Measurements from ENCODE around the gene SCYL1. TPM values are rescaled to one million over a fixed set of nuclear protein-coding genes. Genes with fewer than 3 reads are reported as not detected.
A peak's percentile ranks its signal among the peaks of the same experiment; 100 is the strongest.

Gene SCYL1
- total RNA-seq, 1 experiment from 2014 or later: 106 TPM

DNA sequence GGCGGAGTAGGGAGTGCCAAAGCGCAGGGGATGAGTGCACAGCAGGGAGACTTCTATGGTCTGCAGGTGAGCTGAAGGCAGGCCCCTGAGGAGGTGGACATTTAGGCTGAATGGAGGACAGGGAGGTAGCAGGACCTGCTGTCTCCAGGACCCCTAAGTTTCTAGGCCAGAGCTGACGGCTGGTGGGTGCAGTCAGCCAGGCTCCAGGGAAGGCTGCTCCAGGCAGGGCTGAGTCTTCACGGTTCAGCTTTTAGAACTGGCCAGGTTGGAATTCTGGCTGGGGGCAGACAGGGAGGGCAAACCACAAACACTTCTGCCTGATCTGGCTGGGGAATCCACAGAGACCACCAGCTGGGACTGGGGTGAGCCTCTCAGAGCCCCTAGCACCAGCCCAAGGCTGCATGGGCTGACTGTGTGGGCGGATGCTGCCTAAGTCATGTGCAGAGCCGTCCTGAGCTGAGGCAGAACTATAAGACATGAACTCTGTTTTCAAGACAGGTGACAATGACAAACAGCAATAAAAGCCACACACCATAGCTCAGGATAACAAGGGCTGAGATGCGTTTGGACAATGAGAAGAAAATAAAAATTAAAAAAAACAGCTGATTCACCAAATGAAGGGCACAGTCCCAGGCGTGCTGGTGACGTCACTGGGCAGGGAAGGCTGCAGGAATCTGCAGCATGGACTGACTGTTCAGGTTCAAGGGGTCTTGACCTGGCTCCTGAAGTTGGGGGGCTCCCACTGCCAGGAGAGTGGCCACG lies 36.4 kb upstream of the SCYL1 start:
- Histone ChIP-seq H3F3A (ENCODE audit: insufficient read depth, low read depth) (peaks cover 71% of the 10 kb centered on the region), H3K4me2 (peak overlapping the region; percentile 70), H3K27ac (peak overlapping the region; percentile 88), H4K20me1 (ENCODE audit: insufficient read depth) (no peaks in the 10 kb centered on the region), H3K4me1 (replicated peaks; ENCODE audit: insufficient read depth) (peaks cover 87% of the 10 kb centered on the region), H2AFZ (no peak overlapping the region), H3K9me3 (ENCODE audit: insufficient read depth, low read depth) (no peaks in the 10 kb centered on the region), H3K4me3 (no peak overlapping the region), H3K9me2 (ENCODE audit: insufficient read depth) (no peaks in the 10 kb centered on the region), H3K36me3 (ENCODE audit: low read depth) (no peaks in the 10 kb centered on the region), H3K27me3 (ENCODE audit: insufficient read depth, low read depth) (no peaks in the 10 kb centered on the region), H3K79me2 (ENCODE audit: low read depth) (no peaks in the 10 kb centered on the region)
- POLR2A ChIA-PET (ENCODE audit: unreplicated experiment): interaction anchor here (0.5 to 2.7 kb wide), 7 partner anchors 10 to 69 kb away, joined by 3 to 42 read pairs (median 17); partner anchors contain the start of gene MALAT1
- no TSS peak for BruUV-seq (replicated peaks)
- TF ChIP-seq, protein P1, sequence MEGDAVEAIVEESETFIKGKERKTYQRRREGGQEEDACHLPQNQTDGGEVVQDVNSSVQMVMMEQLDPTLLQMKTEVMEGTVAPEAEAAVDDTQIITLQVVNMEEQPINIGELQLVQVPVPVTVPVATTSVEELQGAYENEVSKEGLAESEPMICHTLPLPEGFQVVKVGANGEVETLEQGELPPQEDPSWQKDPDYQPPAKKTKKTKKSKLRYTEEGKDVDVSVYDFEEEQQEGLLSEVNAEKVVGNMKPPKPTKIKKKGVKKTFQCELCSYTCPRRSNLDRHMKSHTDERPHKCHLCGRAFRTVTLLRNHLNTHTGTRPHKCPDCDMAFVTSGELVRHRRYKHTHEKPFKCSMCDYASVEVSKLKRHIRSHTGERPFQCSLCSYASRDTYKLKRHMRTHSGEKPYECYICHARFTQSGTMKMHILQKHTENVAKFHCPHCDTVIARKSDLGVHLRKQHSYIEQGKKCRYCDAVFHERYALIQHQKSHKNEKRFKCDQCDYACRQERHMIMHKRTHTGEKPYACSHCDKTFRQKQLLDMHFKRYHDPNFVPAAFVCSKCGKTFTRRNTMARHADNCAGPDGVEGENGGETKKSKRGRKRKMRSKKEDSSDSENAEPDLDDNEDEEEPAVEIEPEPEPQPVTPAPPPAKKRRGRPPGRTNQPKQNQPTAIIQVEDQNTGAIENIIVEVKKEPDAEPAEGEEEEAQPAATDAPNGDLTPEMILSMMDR (conservative IDR thresholded peaks at IDR 0.05): no peak
- TF ChIP-seq EZH2 (IDR thresholded peaks at IDR 0.05; ENCODE audit: low read depth): no peak
- intact Hi-C loops (cut with micrococcal nuclease; ENCODE audit: unreplicated experiment): no loop called here
- no peak for DNase-seq
- CTCF ChIA-PET: interaction anchor here (1.1 kb wide), 1 partner anchor 11 kb away, joined by 3 read pairs; no protein-coding TSS in a partner anchor

DNA sequence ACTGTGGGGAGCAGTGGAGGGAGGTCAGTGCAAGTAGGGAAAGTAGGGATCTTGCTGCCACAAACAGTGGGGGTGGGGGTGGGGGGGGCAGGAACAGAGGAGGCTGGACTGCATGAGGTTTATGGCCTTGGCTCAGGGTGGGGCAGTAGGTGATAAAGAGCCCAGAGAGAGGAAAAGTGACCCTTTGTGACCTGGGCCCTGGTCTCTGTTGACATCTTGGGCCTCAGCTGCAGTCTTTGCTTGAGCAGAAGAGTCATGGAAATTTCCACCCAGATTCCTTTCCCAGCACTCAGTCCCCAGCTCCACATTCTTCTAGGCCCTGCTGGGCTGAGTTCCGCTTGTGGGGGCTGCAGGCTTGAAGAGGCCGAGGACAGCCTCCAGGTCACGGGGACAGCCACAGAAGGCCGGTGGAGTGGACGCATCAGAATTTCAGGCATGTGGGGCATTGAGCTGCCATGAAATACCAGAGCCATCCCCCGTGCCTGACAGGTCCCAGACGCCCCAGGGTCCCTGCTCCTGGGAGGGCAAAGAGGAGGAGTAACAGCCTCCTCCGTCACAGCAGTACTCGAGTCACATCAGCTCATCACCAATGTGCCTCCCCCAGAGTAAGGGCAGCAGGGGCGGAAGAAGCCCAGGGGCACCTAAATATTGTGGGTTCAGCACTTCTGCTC lies 35.7 kb upstream of the SCYL1 start:
- Histone ChIP-seq H3K9me3 (ENCODE audit: insufficient read depth, low read depth) (no peaks in the 10 kb centered on the region), H3F3A (ENCODE audit: insufficient read depth, low read depth) (peaks cover 78% of the 10 kb centered on the region), H3K36me3 (ENCODE audit: low read depth) (no peaks in the 10 kb centered on the region), H2AFZ (no peak overlapping the region), H4K20me1 (ENCODE audit: insufficient read depth) (no peaks in the 10 kb centered on the region), H3K27ac (peak overlapping the region; percentile 88), H3K79me2 (ENCODE audit: low read depth) (no peaks in the 10 kb centered on the region), H3K27me3 (ENCODE audit: insufficient read depth, low read depth) (no peaks in the 10 kb centered on the region), H3K4me2 (peak overlapping the region; percentile 70), H3K4me1 (replicated peaks; ENCODE audit: insufficient read depth) (peaks cover 93% of the 10 kb centered on the region), H3K9me2 (ENCODE audit: insufficient read depth) (no peaks in the 10 kb centered on the region), H3K4me3 (no peak overlapping the region)
- TF ChIP-seq, protein P1 (conservative IDR thresholded peaks at IDR 0.05): no peak
- TF ChIP-seq EZH2 (IDR thresholded peaks at IDR 0.05; ENCODE audit: low read depth): no peak
- ChIA-PET POLR2A (ENCODE audit: unreplicated experiment) (interaction anchor here (0.6 to 2.7 kb wide), 10 partner anchors 9 to 68 kb away, joined by 3 to 42 read pairs (median 8); partner anchors contain the start of gene MALAT1), CTCF (interaction anchor here (0.6 to 1.4 kb wide), 4 partner anchors 12 to 57 kb away, joined by 3 to 7 read pairs (median 5); no protein-coding TSS in a partner anchor)
- intact Hi-C loops (cut with micrococcal nuclease; ENCODE audit: unreplicated experiment): no loop called here
- peak; percentile 64 to 84 for DNase-seq
- no TSS peak for BruUV-seq (replicated peaks)

DNA sequence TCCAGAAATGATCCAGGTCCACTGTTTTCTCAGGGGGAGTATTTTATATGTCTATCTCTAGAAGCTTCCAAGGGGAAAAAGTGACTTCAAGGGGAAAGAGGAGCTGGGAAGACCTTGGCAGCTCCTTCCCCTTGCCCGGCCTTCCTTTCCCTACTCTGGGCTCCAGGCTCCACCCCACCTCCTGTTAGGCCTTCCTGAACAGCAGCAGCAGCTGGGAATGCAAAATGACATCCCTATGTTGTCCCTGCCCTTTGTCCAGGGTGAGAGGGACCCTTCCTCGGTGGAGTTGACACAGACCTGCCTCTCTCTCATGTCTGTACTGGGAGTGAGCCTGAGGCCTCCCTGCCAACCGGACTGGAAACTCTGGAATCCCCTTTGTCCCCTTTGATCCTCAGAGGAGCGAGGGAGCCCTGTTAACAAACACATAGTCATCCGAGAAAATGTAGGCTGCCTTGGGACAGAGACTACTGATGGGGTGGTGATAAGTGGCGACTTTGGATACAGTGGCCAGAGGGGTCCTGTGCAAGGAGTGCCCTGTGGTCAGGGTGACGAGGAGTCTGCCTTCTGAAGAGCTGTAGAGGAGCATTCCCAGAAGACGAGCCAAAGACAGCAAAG lies 35.1 kb upstream of the SCYL1 start:
- ChIA-PET CTCF (interaction anchor here (0.8 to 4.4 kb wide), 4 partner anchors 12 to 18 kb away, joined by 3 to 18 read pairs (median 6); no protein-coding TSS in a partner anchor), POLR2A (ENCODE audit: unreplicated experiment) (interaction anchor here (0.5 to 2.7 kb wide), 9 partner anchors 8 to 69 kb away, joined by 3 to 42 read pairs (median 11); partner anchors contain the start of gene MALAT1)
- Histone ChIP-seq H3K4me2 (peak overlapping the region; percentile 70), H3K79me2 (ENCODE audit: low read depth) (no peaks in the 10 kb centered on the region), H3K9me3 (ENCODE audit: insufficient read depth, low read depth) (no peaks in the 10 kb centered on the region), H3K4me3 (no peak overlapping the region), H3K4me1 (replicated peaks; ENCODE audit: insufficient read depth) (peaks cover 95% of the 10 kb centered on the region), H3K36me3 (ENCODE audit: low read depth) (no peaks in the 10 kb centered on the region), H4K20me1 (ENCODE audit: insufficient read depth) (no peaks in the 10 kb centered on the region), H2AFZ (no peak overlapping the region), H3K9me2 (ENCODE audit: insufficient read depth) (no peaks in the 10 kb centered on the region), H3K27me3 (ENCODE audit: insufficient read depth, low read depth) (no peaks in the 10 kb centered on the region), H3F3A (ENCODE audit: insufficient read depth, low read depth) (peaks cover 81% of the 10 kb centered on the region), H3K27ac (peak overlapping the region; percentile 88)
- intact Hi-C loops (cut with micrococcal nuclease; ENCODE audit: unreplicated experiment): loop anchor here (10.0 kb wide), 1 partner anchor 295 kb away; the partner anchor contains the start of genes AP5B1 and OVOL1
- TF ChIP-seq EZH2 (IDR thresholded peaks at IDR 0.05; ENCODE audit: low read depth): no peak
- TF ChIP-seq, protein P1 (conservative IDR thresholded peaks at IDR 0.05): no peak
- BruUV-seq (replicated peaks): TSS peak; percentile 4
- no peak for DNase-seq
